ENCODE data around the gene MPP1. TPM values are rescaled to one million over a fixed set of nuclear protein-coding genes. Genes with fewer than 3 reads are reported as not detected.

MPP1 gene
- total RNA-seq, 5 donors from 2014 or later (not counting 1 experiment from before 2014, with no cell fraction given) = 13.6 to 24.1 (median 15.1) TPM

- peaks cover 2 to 31% of the 10 kb centered on the region in 2 donors for H3K36me3 ChIP-seq (ENCODE audit: control insufficient read depth in 2 of 2, extremely low read depth in 1 of 2, insufficient read depth in 1 of 2, low read length in 1 of 2)
- no peak for ATAC-seq (replicated peaks in 1 of 4)
- CTCF ChIA-PET = no interaction called here
- H3K4me3 ChIP-seq (ENCODE audit: control insufficient read depth in 1 of 2, extremely low read depth in 1 of 2, low read length in 1 of 2) = no peak overlapping the region
- Mint-ChIP-seq H3K36me3 (peaks cover 21% of the 10 kb centered on the region), H3K4me3 (no peak overlapping the region), H3K4me1 (peaks cover 11 to 18% (median 17%) of the 10 kb centered on the region in 3 donors), H3K27ac (no peak overlapping the region), H3K27me3 (peaks cover 0 to 10% of the 10 kb centered on the region in 2 donors), H3K9me3 (no peaks in the 10 kb centered on the region)
- DNase-seq = no peak
- no peaks in the 10 kb centered on the region for H3K9me3 ChIP-seq
- no peaks in the 10 kb centered on the region for H3K27me3 ChIP-seq (replicated peaks in 1 of 2; ENCODE audit: control insufficient read depth in 2 of 2, extremely low read depth in 1 of 2, insufficient read depth in 2 of 2, low read length in 1 of 2)
- POLR2A ChIA-PET = no interaction called here
- no peak overlapping the region for H3K27ac ChIP-seq (ENCODE audit: low read length)
- peaks cover 0 to 13% of the 10 kb centered on the region in 2 experiments for H3K4me1 ChIP-seq (ENCODE audit: control insufficient read depth in 1 of 2, extremely low read depth in 1 of 2, insufficient read depth in 2 of 2, low read length in 2 of 2)
- 80% methylated on average over 1 of the region's 4 CpGs for WGBS (ENCODE audit: insufficient coverage)
Measured at GRCh38 chrX:154779261-154779660, 26.0 kb downstream of the MPP1 start.

GRCh38 chrX:154776753-154777152 is 28.5 kb downstream of the MPP1 start:
- ATAC-seq (replicated peaks in 1 of 4) (no peak), DNase-seq (no peak)
- peaks cover 0 to 9% (median 9%) of the 10 kb centered on the region in 3 donors for H3K4me1 Mint-ChIP-seq
- H3K27ac Mint-ChIP-seq = no peak overlapping the region
- peaks cover 0 to 12% of the 10 kb centered on the region in 2 experiments for H3K4me1 ChIP-seq (ENCODE audit: control insufficient read depth in 1 of 2, extremely low read depth in 1 of 2, insufficient read depth in 2 of 2, low read length in 2 of 2)
- no peaks in the 10 kb centered on the region for H3K9me3 Mint-ChIP-seq
- H3K9me3 ChIP-seq = no peaks in the 10 kb centered on the region
- CTCF ChIA-PET = interaction anchor here in 1 of 2 donors (0.5 kb wide), 1 partner anchor 10 kb away, joined by 5 read pairs; no protein-coding TSS in a partner anchor
- POLR2A ChIA-PET = no interaction called here
- no peak overlapping the region for H3K4me3 ChIP-seq (ENCODE audit: control insufficient read depth in 1 of 2, extremely low read depth in 1 of 2, low read length in 1 of 2)
- peaks cover 30% of the 10 kb centered on the region for H3K36me3 Mint-ChIP-seq
- H3K27ac ChIP-seq (ENCODE audit: low read length) = no peak overlapping the region
- no peaks in the 10 kb centered on the region for H3K27me3 ChIP-seq (replicated peaks in 1 of 2; ENCODE audit: control insufficient read depth in 2 of 2, extremely low read depth in 1 of 2, insufficient read depth in 2 of 2, low read length in 1 of 2)
- H3K4me3 Mint-ChIP-seq = no peak overlapping the region
- peaks cover 2 to 45% of the 10 kb centered on the region in 2 donors for H3K36me3 ChIP-seq (ENCODE audit: control insufficient read depth in 2 of 2, extremely low read depth in 1 of 2, insufficient read depth in 1 of 2, low read length in 1 of 2)
- H3K27me3 Mint-ChIP-seq = peaks cover 0 to 7% of the 10 kb centered on the region in 2 donors
- WGBS (ENCODE audit: insufficient coverage) = no CpG with 5 or more reads among the region's 2 CpGs

- ChIA-PET CTCF (interaction anchor here (0.5 to 0.6 kb wide), 2 partner anchors 11 to 265 kb away, joined by 4 to 5 read pairs; no protein-coding TSS in a partner anchor), POLR2A (no interaction called here)
- Mint-ChIP-seq H3K27ac (peak overlapping the region; percentile 52 to 53), H3K4me1 (peaks cover 0 to 11% (median 10%) of the 10 kb centered on the region in 3 donors), H3K36me3 (peaks cover 33% of the 10 kb centered on the region), H3K27me3 (peaks cover 0 to 10% of the 10 kb centered on the region in 2 donors), H3K4me3 (no peak overlapping the region), H3K9me3 (no peaks in the 10 kb centered on the region)
- WGBS (ENCODE audit: insufficient coverage) = no CpG with 5 or more reads among the region's 15 CpGs
- H3K36me3 ChIP-seq (ENCODE audit: control insufficient read depth in 2 of 2, extremely low read depth in 1 of 2, insufficient read depth in 1 of 2, low read length in 1 of 2) = peaks cover 0 to 51% of the 10 kb centered on the region in 2 donors
- no peak overlapping the region for H3K27ac ChIP-seq (ENCODE audit: low read length)
- H3K9me3 ChIP-seq = no peaks in the 10 kb centered on the region
- peak in 1 of 4 experiments; percentile 37 for ATAC-seq (replicated peaks in 1 of 4)
- DNase-seq = no peak
- no peaks in the 10 kb centered on the region for H3K27me3 ChIP-seq (replicated peaks in 1 of 2; ENCODE audit: control insufficient read depth in 2 of 2, extremely low read depth in 1 of 2, insufficient read depth in 2 of 2, low read length in 1 of 2)
- no peak overlapping the region for H3K4me3 ChIP-seq (ENCODE audit: control insufficient read depth in 1 of 2, extremely low read depth in 1 of 2, low read length in 1 of 2)
- H3K4me1 ChIP-seq (ENCODE audit: control insufficient read depth in 1 of 2, extremely low read depth in 1 of 2, insufficient read depth in 2 of 2, low read length in 2 of 2) = peaks cover 0 to 12% of the 10 kb centered on the region in 2 experiments
Measured at GRCh38 chrX:154775419-154776349, 29.6 kb downstream of the MPP1 start.

GRCh38 chrX:154774622-154775021 is 30.7 kb downstream of the MPP1 start:
- Histone ChIP-seq H3K4me1 (ENCODE audit: control insufficient read depth in 1 of 2, extremely low read depth in 1 of 2, insufficient read depth in 2 of 2, low read length in 2 of 2) (peaks cover 0 to 12% of the 10 kb centered on the region in 2 experiments), H3K27ac (ENCODE audit: low read length) (no peak overlapping the region), H3K9me3 (no peaks in the 10 kb centered on the region), H3K36me3 (ENCODE audit: control insufficient read depth in 2 of 2, extremely low read depth in 1 of 2, insufficient read depth in 1 of 2, low read length in 1 of 2) (peaks cover 0 to 59% of the 10 kb centered on the region in 2 donors), H3K27me3 (replicated peaks in 1 of 2; ENCODE audit: control insufficient read depth in 2 of 2, extremely low read depth in 1 of 2, insufficient read depth in 2 of 2, low read length in 1 of 2) (no peaks in the 10 kb centered on the region), H3K4me3 (ENCODE audit: control insufficient read depth in 1 of 2, extremely low read depth in 1 of 2, low read length in 1 of 2) (no peak overlapping the region)
- WGBS (ENCODE audit: insufficient coverage) = 100% methylated on average over 2 of the region's 5 CpGs
- Mint-ChIP-seq H3K27me3 (peaks cover 0 to 10% of the 10 kb centered on the region in 2 donors), H3K27ac (peak overlapping the region in 1 of 2 donors; percentile 65), H3K9me3 (no peaks in the 10 kb centered on the region), H3K4me3 (no peak overlapping the region), H3K4me1 (peaks cover 0 to 11% (median 10%) of the 10 kb centered on the region in 3 donors), H3K36me3 (peaks cover 36% of the 10 kb centered on the region)
- POLR2A ChIA-PET = no interaction called here
- ATAC-seq (replicated peaks in 1 of 4) (no peak), DNase-seq (no peak)
- CTCF ChIA-PET = no interaction called here

- H3K9me3 ChIP-seq = no peaks in the 10 kb centered on the region
- peaks cover 16% of the 10 kb centered on the region for H3K36me3 Mint-ChIP-seq
- ATAC-seq (replicated peaks in 1 of 4) (peak; percentile 88 to 93 (median 88)), DNase-seq (peak; percentile 82 to 96 (median 92))
- H3K27me3 ChIP-seq (replicated peaks in 1 of 2; ENCODE audit: control insufficient read depth in 2 of 2, extremely low read depth in 1 of 2, insufficient read depth in 2 of 2, low read length in 1 of 2) = no peaks in the 10 kb centered on the region
- CTCF ChIA-PET = interaction anchor here in 1 of 2 donors (0.7 to 3.5 kb wide), 4 partner anchors 13 to 394 kb away, joined by 3 to 29 read pairs (median 3); partner anchors contain the start of gene GAB3
- H3K4me3 Mint-ChIP-seq = peak within 1 kb of the TSS; percentile 81 to 87 (median 82)
- POLR2A ChIA-PET = no interaction called here
- H3K9me3 Mint-ChIP-seq = no peaks in the 10 kb centered on the region
- H3K36me3 ChIP-seq (ENCODE audit: control insufficient read depth in 2 of 2, extremely low read depth in 1 of 2, insufficient read depth in 1 of 2, low read length in 1 of 2) = peaks cover 0 to 25% of the 10 kb centered on the region in 2 donors
- H3K27me3 Mint-ChIP-seq = no peaks in the 10 kb centered on the region
- peaks cover 4 to 19% of the 10 kb centered on the region in 2 experiments for H3K4me1 ChIP-seq (ENCODE audit: control insufficient read depth in 1 of 2, extremely low read depth in 1 of 2, insufficient read depth in 2 of 2, low read length in 2 of 2)
- H3K4me1 Mint-ChIP-seq = peaks cover 20 to 26% (median 26%) of the 10 kb centered on the region in 3 donors
- H3K27ac Mint-ChIP-seq = peak within 1 kb of the TSS; percentile 92 to 94
- under 1% methylated on average over 43 of the region's 84 CpGs for WGBS (ENCODE audit: insufficient coverage)
- H3K27ac ChIP-seq (ENCODE audit: low read length) = peak within 1 kb of the TSS; percentile 69
- H3K4me3 ChIP-seq (ENCODE audit: control insufficient read depth in 1 of 2, extremely low read depth in 1 of 2, low read length in 1 of 2) = peak within 1 kb of the TSS; percentile 60 to 70
Measured at GRCh38 chrX:154762537-154763296, 42.6 kb downstream of the MPP1 start, which contains the start of gene DKC1. Gene DKC1, plus strand, starts transcription at chrX:154762864. Its CDS starts 102 bp downstream, at chrX:154762966.
